Esophagus muscularis mucosa (tissue), 4 donors: ENCODE results near the gene MMGT1.

ENCODE experiments used
- CTCF ChIP-seq, 3 experiments: fragments of 200-600 bp in 2 of 3; fragments of 450-650 bp in 1 of 3; sonication (generic) in 2 of 3; IDR thresholded peaks; one replicate each; pipeline ENCODE4 v1.5.1; 2017 to 2019; ENCODE audit warnings: antibody characterized with exemption in 3 of 3, mild to moderate bottlenecking in 2 of 3, moderate library complexity in 1 of 3
- EP300 ChIP-seq: sonication (generic); formaldehyde crosslinking; IDR thresholded peaks from one replicate; pipeline ENCODE4 v1.6.1; 2017; ENCODE audit warnings: antibody characterized with exemption
- POLR2A ChIP-seq: fragments of 450-650 bp; IDR thresholded peaks from one replicate; pipeline ENCODE4 v1.6.1; 2017; ENCODE audit warnings: antibody characterized with exemption, moderate library complexity, mild to moderate bottlenecking, low read depth
- POLR2AphosphoS5 ChIP-seq, 2 donors: sonication (generic); formaldehyde crosslinking; IDR thresholded peaks; one replicate each; pipeline ENCODE4 v1.6.1; 2017; ENCODE audit warnings: antibody characterized with exemption in 2 of 2

- TF ChIP-seq CTCF (IDR thresholded peaks at IDR 0.05) = no peak
- no peak for TF ChIP-seq POLR2A
- TF ChIP-seq POLR2AphosphoS5 (IDR thresholded peaks at IDR 0.05) = no peak
- no peak for TF ChIP-seq EP300
Observed at GRCh38 chrX:135982860-135983259, 9.1 kb upstream of the MMGT1 start.
